Measurements from ENCODE around the gene WDR3.

DNA sequence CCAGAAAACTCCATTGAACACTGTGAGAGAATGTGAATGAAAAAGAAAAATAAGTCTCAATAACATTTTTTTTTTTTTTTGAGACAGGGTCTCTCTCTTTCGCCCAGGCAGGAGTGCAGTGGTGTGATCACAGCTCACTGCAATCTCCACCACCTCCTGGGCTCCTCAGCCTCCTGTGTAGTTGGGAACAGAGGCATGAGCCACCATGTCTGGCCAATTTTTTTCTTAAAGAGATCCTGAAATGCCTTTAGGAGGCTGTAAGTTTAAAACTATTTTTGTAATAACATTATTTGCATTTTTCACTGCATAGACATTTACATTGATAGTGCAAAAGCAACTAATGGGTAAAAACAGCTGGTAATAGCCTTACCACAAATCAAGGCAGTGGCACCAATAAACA, 35.5 kb upstream of the WDR3 start:
- TF ChIP-seq, protein P1, sequence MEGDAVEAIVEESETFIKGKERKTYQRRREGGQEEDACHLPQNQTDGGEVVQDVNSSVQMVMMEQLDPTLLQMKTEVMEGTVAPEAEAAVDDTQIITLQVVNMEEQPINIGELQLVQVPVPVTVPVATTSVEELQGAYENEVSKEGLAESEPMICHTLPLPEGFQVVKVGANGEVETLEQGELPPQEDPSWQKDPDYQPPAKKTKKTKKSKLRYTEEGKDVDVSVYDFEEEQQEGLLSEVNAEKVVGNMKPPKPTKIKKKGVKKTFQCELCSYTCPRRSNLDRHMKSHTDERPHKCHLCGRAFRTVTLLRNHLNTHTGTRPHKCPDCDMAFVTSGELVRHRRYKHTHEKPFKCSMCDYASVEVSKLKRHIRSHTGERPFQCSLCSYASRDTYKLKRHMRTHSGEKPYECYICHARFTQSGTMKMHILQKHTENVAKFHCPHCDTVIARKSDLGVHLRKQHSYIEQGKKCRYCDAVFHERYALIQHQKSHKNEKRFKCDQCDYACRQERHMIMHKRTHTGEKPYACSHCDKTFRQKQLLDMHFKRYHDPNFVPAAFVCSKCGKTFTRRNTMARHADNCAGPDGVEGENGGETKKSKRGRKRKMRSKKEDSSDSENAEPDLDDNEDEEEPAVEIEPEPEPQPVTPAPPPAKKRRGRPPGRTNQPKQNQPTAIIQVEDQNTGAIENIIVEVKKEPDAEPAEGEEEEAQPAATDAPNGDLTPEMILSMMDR (conservative IDR thresholded peaks at IDR 0.05; ENCODE audit: low read length), result no peak
- no peak for TF ChIP-seq EZH2phosphoT487 (IDR thresholded peaks at IDR 0.05; ENCODE audit: borderline replicate concordance)
